K562 (cell line): ENCODE data around the gene RALGPS1. TPM values are rescaled to one million over a fixed set of nuclear protein-coding genes. Genes with fewer than 3 reads are reported as not detected.

Experiments
- ATAC-seq: fragments of 200-7000 bp; cut with Tn5 transposase; 3 replicates; pipeline ENCODE4 v1.9.1; 2020; ENCODE audit warnings: moderate library complexity
- BruUV-seq: library from RNA; stranded (reverse); fragments of 400-500 nt; replicated peaks from 2 replicates; lab custom pipeline; 2021; lab: Mats Ljungman, UMichigan
- CTCF ChIA-PET: fragments of 300-600 bp; formaldehyde crosslinking; extraction: SDS; loops from one replicate; lab custom pipeline; 2021; ENCODE audit warnings: low intra/inter-chr PET ratio; lab: Yijun Ruan, JAX
- POLR2A ChIA-PET: fragments of 300-600, 350-650 bp; sonication (Branson Sonifier 250); formaldehyde crosslinking; extraction: SDS; loops from one replicate; lab custom pipeline; 2021; ENCODE audit warnings: antibody characterized with exemption, inconsistent platforms; lab: Yijun Ruan, JAX
- DNase-seq, 4 experiments: peaks; one replicate each; pipeline versions ENCODE4 v3.0.0 to v3.0.0-alpha.2; 2011 to 2018; ENCODE audit warnings: low spot score in 3 of 4, mixed read lengths in 3 of 4; ENCODE audit errors: extremely low read depth in 1 of 4
- FAIRE-seq: peaks from 2 replicates; lab custom pipeline; 2011; peaks lifted over from hg19 to GRCh38; lab: Jason Lieb, UNC
- H2AFZ ChIP-seq: 2 replicates; pipeline ENCODE4 v1.6.0; 2011; ENCODE audit warnings: low read depth, low read length, control low read depth, inconsistent platforms
- H3K27ac ChIP-seq: fragments of 200-600 bp; 3 replicates; pipeline ENCODE4 v1.8.0; 2011; ENCODE audit warnings: low read depth, mild to moderate bottlenecking, control low read depth, inconsistent platforms, low read length, moderate library complexity, mixed read lengths; ENCODE audit errors: extremely low read depth
- H3K27me3 ChIP-seq, 2 experiments: fragments of 300-600 bp in 1 of 2; 2 replicates in 1 of 2; 3 replicates in 1 of 2; pipeline versions ENCODE4 v1.6.0 to v1.8.0; 2011; ENCODE audit warnings: inconsistent platforms in 2 of 2, low read length in 2 of 2, mild to moderate bottlenecking in 1 of 2, mixed read lengths in 1 of 2, moderate library complexity in 1 of 2; ENCODE audit not compliant: control insufficient read depth in 2 of 2, insufficient read depth in 2 of 2
- H3K36me3 ChIP-seq: fragments of 300-600 bp; 3 replicates; pipeline ENCODE4 v1.8.0; 2011; ENCODE audit warnings: mild to moderate bottlenecking, low read length, inconsistent platforms; ENCODE audit not compliant: control insufficient read depth, insufficient read depth
- H3K4me1 ChIP-seq, 2 experiments: fragments of 200-600 bp in 1 of 2; replicated peaks in 1 of 2; 2 replicates in 1 of 2; 3 replicates in 1 of 2; pipeline versions ENCODE4 v1.5.1 to v1.8.0; 2011; ENCODE audit warnings: inconsistent platforms in 2 of 2, low read length in 2 of 2, mild to moderate bottlenecking in 1 of 2, mixed read lengths in 1 of 2, moderate library complexity in 1 of 2; ENCODE audit not compliant: control insufficient read depth in 2 of 2, insufficient read depth in 2 of 2
- H3K4me2 ChIP-seq: 2 replicates; pipeline ENCODE4 v1.6.1; 2011; ENCODE audit warnings: low read length, control low read depth, inconsistent platforms, mixed read lengths; ENCODE audit not compliant: insufficient read depth
- H3K4me3 ChIP-seq: fragments of 200-600 bp; sonication (generic), shearing (Covaris generic); 2 replicates; pipeline ENCODE4 v1.5.1; 2016; ENCODE audit warnings: control low read depth, inconsistent platforms
- H3K79me2 ChIP-seq: fragments of 200-600 bp; 3 replicates; pipeline ENCODE4 v1.8.0; 2011; ENCODE audit warnings: low read length, inconsistent platforms; ENCODE audit not compliant: control insufficient read depth, insufficient read depth
- H3K9ac ChIP-seq, 2 experiments: 2 replicates each; pipeline versions ENCODE4 v1.6.0 to v1.6.1; 2011; ENCODE audit warnings: low read depth in 2 of 2, low read length in 2 of 2, control low read depth in 1 of 2, inconsistent platforms in 1 of 2, mild to moderate bottlenecking in 1 of 2, mixed read lengths in 1 of 2; ENCODE audit not compliant: insufficient read depth in 1 of 2
- H3K9me1 ChIP-seq: one replicate; pipeline ENCODE4 v1.6.0; 2011; ENCODE audit warnings: inconsistent platforms, mild to moderate bottlenecking, low read length, moderate library complexity; ENCODE audit not compliant: control insufficient read depth, insufficient read depth
- H3K9me3 ChIP-seq: replicated peaks from 2 replicates; pipeline ENCODE4 v1.5.1; 2011; ENCODE audit warnings: low read depth, low read length, inconsistent platforms; ENCODE audit not compliant: control insufficient read depth, insufficient read depth
- H4K20me1 ChIP-seq: replicated peaks from 2 replicates; pipeline ENCODE4 v1.6.1; 2011; ENCODE audit warnings: low read length, inconsistent platforms, mixed read lengths; ENCODE audit not compliant: control insufficient read depth, insufficient read depth
- ZNF124 ChIP-seq: sonication (generic); formaldehyde crosslinking; IDR thresholded peaks from 2 replicates; pipeline ENCODE4 v1.8.1; 2022; ENCODE audit warnings: missing genetic modification reagents
- WGBS: fragments of 100-300 bp; shearing (Covaris generic); methylation state at CpG from one replicate; pipeline ENCODE4 v1.1.6; 2016; ENCODE audit warnings: low coverage, mixed read lengths; ENCODE audit not compliant: insufficient coverage; ENCODE audit errors: missing lambda C conversion rate; 5-methylcytosine and 5-hydroxymethylcytosine counted together
- in situ Hi-C: fragments of 300-500 bp; cut with MboI; formaldehyde crosslinking; loops from 4 replicates; pipeline ENCODE4 v1.15.0; 2018; ENCODE audit warnings: inconsistent platforms, mixed read lengths
- intact Hi-C: fragments of 100-400 bp; cut with micrococcal nuclease; formaldehyde crosslinking; loops from 2 replicates; pipeline ENCODE4 v1.14.2; 2022
- polyA plus RNA-seq, 8 experiments: library from polyadenylated mRNA; depleted of rRNA in 4 of 8; stranded (reverse) in 5 of 8; unstranded in 3 of 8; fragments of >200 nt; fragmentation: Nextera tagmentation in 2 of 8; fragmentation: Illumina TruSeq in 1 of 8; extraction: Ambion mirVana in 2 of 8; extraction: Trizol in 1 of 8; gene quantifications; 2 replicates each; pipeline versions ENCODE4 v1.2.1 to v1.2.3, GENCODE V29; 2011 to 2014; ENCODE audit warnings: inconsistent platforms in 1 of 8, missing spikeins in 1 of 8
- total RNA-seq, 7 experiments: library from RNA; depleted of rRNA in 6 of 7; stranded (reverse); fragments of >200 nt in 6 of 7; fragmentation: Illumina TruSeq in 2 of 7; extraction: Trizol in 2 of 7; gene quantifications; 2 replicates each; pipeline versions ENCODE4 v1.2.1 to v1.2.3, GENCODE V29; 2011 to 2021; ENCODE audit warnings: low replicate concordance in 1 of 7
- TF ChIP-seq, protein P1 (sequence below), 3 experiments: IDR thresholded peaks in 2 of 3; conservative IDR thresholded peaks in 1 of 3; 2 replicates each; pipeline ENCODE4 v1.5.1; 2011 to 2012; ENCODE audit warnings: low read length in 3 of 3, mild to moderate bottlenecking in 3 of 3, control low read depth in 2 of 3, improper control_type of control experiment in 1 of 3, inconsistent platforms in 1 of 3, low read depth in 1 of 3, mixed read lengths in 1 of 3, moderate library complexity in 1 of 3; ENCODE audit not compliant: insufficient read depth in 2 of 3
- TF ChIP-seq, protein P2 (sequence below), 3 experiments: fragments of 200-800 bp in 1 of 3; sonication (Bioruptor generic) in 1 of 3; sonication (generic) in 1 of 3; formaldehyde crosslinking in 1 of 3; IDR thresholded peaks; 2 replicates each; pipeline versions ENCODE4 v1.6.1 to v1.8.0; 2016 to 2022; ENCODE audit warnings: mild to moderate bottlenecking in 2 of 3, missing compliant biosample characterization in 2 of 3, missing genetic modification characterization in 2 of 3, missing genetic modification reagents in 1 of 3

RALGPS1 gene
- total and polyA plus RNA-seq, 9 of the 15 experiments (the other 6 are each of a cell fraction or from before 2014, with no cell fraction given) = 0.04 to 2.6 (median 1.5) TPM

DNA sequence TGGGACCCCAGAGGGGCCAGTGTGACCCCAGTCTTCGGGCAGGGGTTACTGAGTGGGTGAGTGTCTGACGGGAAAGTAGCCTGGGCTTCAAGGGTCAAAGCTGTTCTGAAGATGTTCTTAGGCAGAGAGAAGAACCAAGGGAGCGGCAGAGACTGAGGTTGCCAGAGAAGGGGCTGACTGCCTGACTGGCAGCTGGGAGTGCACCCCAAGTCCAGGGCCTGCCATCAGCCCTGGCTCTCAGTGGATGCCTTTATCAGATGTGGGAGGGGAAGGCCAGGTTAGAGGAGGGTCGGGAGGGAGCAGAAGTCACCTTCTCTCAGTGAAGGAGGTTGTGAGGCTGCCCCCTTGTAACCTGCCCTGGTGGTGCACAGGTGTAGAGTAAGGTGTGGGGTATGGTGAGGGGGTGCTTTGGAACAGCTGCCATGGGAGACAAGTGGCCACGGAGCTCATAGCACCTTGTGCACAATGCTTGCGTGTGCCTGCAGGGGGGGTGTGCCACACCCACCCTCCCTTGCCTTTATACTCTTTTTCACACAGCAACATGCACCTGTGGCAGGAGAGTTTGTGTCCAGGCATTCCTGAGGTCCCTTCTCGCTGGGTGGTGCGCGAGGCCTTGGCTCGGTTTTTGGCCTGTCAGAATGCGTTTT lies 18.9 kb downstream of the RALGPS1 start:
- ChIA-PET CTCF (no interaction called here), POLR2A (interaction anchor here (0.6 to 1.0 kb wide), 2 partner anchors 74 to 522 kb away, joined by 3 read pairs; no protein-coding TSS in a partner anchor)
- no peak overlapping the region for H3K27ac ChIP-seq
- H3K27me3 ChIP-seq = peaks cover 11 to 28% of the 10 kb centered on the region in 2 experiments; a peak in 4 of 5 replicates
- no peak overlapping the region for H3K4me3 ChIP-seq
- H3K36me3 ChIP-seq = no peaks in the 10 kb centered on the region
- no peaks in the 10 kb centered on the region for H3K9me3 ChIP-seq
- no peak overlapping the region for H2AFZ ChIP-seq
- in situ Hi-C loops (loop anchor here (25.0 kb wide), 1 partner anchor 979 kb away; the partner anchor contains the start of gene ST6GALNAC4), intact Hi-C loops (no loop called here)
- 6% methylated on average over 10 of the region's 11 CpGs for WGBS
- no peak overlapping the region; a peak in 1 of 4 replicates for H3K9ac ChIP-seq
- TF ChIP-seq, protein P1, sequence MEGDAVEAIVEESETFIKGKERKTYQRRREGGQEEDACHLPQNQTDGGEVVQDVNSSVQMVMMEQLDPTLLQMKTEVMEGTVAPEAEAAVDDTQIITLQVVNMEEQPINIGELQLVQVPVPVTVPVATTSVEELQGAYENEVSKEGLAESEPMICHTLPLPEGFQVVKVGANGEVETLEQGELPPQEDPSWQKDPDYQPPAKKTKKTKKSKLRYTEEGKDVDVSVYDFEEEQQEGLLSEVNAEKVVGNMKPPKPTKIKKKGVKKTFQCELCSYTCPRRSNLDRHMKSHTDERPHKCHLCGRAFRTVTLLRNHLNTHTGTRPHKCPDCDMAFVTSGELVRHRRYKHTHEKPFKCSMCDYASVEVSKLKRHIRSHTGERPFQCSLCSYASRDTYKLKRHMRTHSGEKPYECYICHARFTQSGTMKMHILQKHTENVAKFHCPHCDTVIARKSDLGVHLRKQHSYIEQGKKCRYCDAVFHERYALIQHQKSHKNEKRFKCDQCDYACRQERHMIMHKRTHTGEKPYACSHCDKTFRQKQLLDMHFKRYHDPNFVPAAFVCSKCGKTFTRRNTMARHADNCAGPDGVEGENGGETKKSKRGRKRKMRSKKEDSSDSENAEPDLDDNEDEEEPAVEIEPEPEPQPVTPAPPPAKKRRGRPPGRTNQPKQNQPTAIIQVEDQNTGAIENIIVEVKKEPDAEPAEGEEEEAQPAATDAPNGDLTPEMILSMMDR (IDR thresholded peaks at IDR 0.05 in 2 of 3, conservative IDR thresholded peaks at IDR 0.05 in 1 of 3; ENCODE audit: insufficient read depth in 2 of 3, low read depth in 1 of 3, low read length in 3 of 3) = peak in 1 of 3 experiments; percentile 17; a peak in 1 of 6 replicates
- TF ChIP-seq ZNF124 = no peak
- TF ChIP-seq, protein P2, sequence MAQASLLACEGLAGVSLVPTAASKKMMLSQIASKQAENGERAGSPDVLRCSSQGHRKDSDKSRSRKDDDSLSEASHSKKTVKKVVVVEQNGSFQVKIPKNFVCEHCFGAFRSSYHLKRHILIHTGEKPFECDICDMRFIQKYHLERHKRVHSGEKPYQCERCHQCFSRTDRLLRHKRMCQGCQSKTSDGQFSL (CRISPR knock-in tag; IDR thresholded peaks at IDR 0.05) = peak; percentile 52; the same call in 1 of the 2 replicates
- TF ChIP-seq, protein P2 (tag; IDR thresholded peaks at IDR 0.05) = no peak
- no peak overlapping the region for H3K4me2 ChIP-seq
- DNase-seq (peak in 2 of 4 experiments; percentile 27 to 29), ATAC-seq (peak; percentile 63), FAIRE-seq (no peak)
- no peaks in the 10 kb centered on the region for H3K79me2 ChIP-seq
- no TSS peak for BruUV-seq
- H3K4me1 ChIP-seq = no peaks in the 10 kb centered on the region
- H3K9me1 ChIP-seq = no peaks in the 10 kb centered on the region
- no peaks in the 10 kb centered on the region for H4K20me1 ChIP-seq
